Measurements from ENCODE around the gene TACC2.
"Not testable (repeated sequence)": the region's sequence is repeated elsewhere in the genome, so short reads cannot be mapped to it uniquely, and the experiment has no call there.

TACC2 gene

GRCh38 chr10:122057841-122058413 lies 69.0 kb downstream of the TACC2 start:
- DNase-seq (ENCODE audit: low read depth), result no peak

- DNase-seq (ENCODE audit: low read depth), result no peak
Observed at GRCh38 chr10:122060250-122060649, 71.3 kb downstream of the TACC2 start.

- DNase-seq (ENCODE audit: low read depth), result no peak
Observed at GRCh38 chr10:122062831-122063674, 74.1 kb downstream of the TACC2 start.

GRCh38 chr10:122066337-122066939 lies 77.5 kb downstream of the TACC2 start:
- not testable (repeated sequence) for DNase-seq (ENCODE audit: low read depth)

GRCh38 chr10:122068844-122069243 lies 79.9 kb downstream of the TACC2 start:
- no peak for DNase-seq (ENCODE audit: low read depth)

- no peak for DNase-seq (ENCODE audit: low read depth)
Observed at GRCh38 chr10:122072491-122072890, 83.5 kb downstream of the TACC2 start.

GRCh38 chr10:122073508-122073907 lies 84.5 kb downstream of the TACC2 start:
- DNase-seq (ENCODE audit: low read depth), result no peak

GRCh38 chr10:122075171-122075570 lies 86.2 kb downstream of the TACC2 start:
- no peak for DNase-seq (ENCODE audit: low read depth)

GRCh38 chr10:122075876-122076275 lies 86.9 kb downstream of the TACC2 start:
- not testable (repeated sequence) for DNase-seq (ENCODE audit: low read depth)

- DNase-seq (ENCODE audit: low read depth), result no peak
Observed at GRCh38 chr10:122077311-122077875, 88.4 kb downstream of the TACC2 start.

- DNase-seq (ENCODE audit: low read depth), result no peak
Observed at GRCh38 chr10:122078326-122078725, 89.4 kb downstream of the TACC2 start.

- no peak for DNase-seq (ENCODE audit: low read depth)
Observed at GRCh38 chr10:122078965-122079795, 90.2 kb downstream of the TACC2 start.

GRCh38 chr10:122082616-122083477 lies 93.9 kb downstream of the TACC2 start:
- no peak for DNase-seq (ENCODE audit: low read depth)

GRCh38 chr10:122083478-122084025 lies 94.6 kb downstream of the TACC2 start:
- no peak for DNase-seq (ENCODE audit: low read depth)

GRCh38 chr10:122084286-122085041 lies 95.5 kb downstream of the TACC2 start:
- no peak for DNase-seq (ENCODE audit: low read depth)

GRCh38 chr10:122085423-122085911 lies 96.5 kb downstream of the TACC2 start:
- no peak for DNase-seq (ENCODE audit: low read depth)

GRCh38 chr10:122086416-122087240 lies 97.7 kb downstream of the TACC2 start:
- DNase-seq (ENCODE audit: low read depth), result no peak

- no peak for DNase-seq (ENCODE audit: low read depth)
Observed at GRCh38 chr10:122087436-122087835, 98.5 kb downstream of the TACC2 start.

All from stimulated activated CD4-positive, alpha-beta T cell treated with anti-CD3 and anti-CD28 coated beads, Interleukin-2, amount 100 ng/mL, for 4 hours (primary cell).